ENCODE data around the gene EEF1AKMT1.

The EEF1AKMT1 gene

DNA sequence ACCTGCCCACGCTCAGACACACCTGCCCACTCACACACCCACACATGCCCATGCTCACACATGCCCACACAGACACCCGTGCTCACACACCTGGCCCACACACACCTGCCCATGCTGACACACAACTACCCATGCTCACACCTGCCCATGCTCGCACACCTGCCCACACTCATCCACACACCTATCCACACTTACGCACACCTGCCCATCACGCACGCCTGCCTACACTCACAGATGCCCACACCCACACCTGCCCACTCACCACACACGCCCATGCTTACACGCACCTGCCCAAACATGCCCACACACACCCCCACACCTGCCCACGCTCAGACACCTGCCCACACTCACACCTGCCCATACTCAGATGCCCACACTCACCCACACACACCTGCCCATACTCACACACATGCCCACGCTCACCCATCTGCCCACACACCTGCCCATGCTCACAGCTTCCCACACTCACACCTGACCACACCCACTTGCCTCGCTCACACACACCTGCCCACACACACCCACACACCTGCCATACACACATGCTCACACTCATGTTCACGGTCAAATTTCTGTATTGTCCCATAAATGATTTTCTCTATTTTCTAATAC is 54.7 kb downstream of the EEF1AKMT1 start:
- DNase-seq (ENCODE audit: low spot score) = no peak

GRCh38 chr13:20717581-20718542 is 55.9 kb downstream of the EEF1AKMT1 start:
- DNase-seq (ENCODE audit: low spot score) = no peak

- DNase-seq (ENCODE audit: low spot score) = no peak
Measured at GRCh38 chr13:20716951-20717350, 56.8 kb downstream of the EEF1AKMT1 start.

GRCh38 chr13:20715330-20715712 is 58.4 kb downstream of the EEF1AKMT1 start:
- DNase-seq (ENCODE audit: low spot score) = no peak

DNA sequence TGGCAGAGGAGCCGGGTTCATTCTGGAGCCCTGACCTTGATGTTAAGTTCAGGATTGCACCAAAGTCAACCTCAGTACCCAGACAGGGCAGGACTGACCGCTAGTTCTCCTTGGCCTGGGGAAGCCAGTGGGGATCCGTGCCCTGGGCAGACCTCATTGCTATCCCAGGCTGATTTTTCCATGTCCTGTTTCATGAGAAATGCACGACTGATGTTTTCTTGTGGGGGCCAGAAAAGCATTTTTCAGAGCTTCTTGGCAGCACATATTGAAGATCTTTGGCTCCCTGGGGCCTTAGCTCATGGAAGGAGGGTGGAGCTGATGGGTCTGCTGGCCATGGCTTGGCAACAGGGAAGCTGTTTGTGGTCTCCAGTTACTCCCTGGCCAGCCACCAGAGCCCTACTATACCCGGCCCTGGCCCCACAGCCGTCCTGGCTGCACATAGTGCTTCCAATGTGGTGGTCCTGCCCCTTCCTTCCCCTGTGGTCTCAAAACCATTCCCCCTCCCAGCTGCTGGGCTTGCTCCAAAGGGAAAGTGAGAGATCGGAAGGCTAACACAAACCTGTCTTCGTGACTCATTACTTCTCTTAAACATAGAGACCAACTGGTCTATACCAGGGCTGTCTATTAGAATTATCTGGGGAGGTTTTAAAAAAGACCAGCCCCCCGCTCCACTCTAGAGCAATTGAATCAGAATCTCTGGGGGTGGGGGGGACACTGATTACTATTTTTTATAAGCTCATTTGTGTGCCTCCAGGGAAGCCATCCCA is 59.0 kb downstream of the EEF1AKMT1 start:
- DNase-seq (ENCODE audit: low spot score) = no peak

DNA sequence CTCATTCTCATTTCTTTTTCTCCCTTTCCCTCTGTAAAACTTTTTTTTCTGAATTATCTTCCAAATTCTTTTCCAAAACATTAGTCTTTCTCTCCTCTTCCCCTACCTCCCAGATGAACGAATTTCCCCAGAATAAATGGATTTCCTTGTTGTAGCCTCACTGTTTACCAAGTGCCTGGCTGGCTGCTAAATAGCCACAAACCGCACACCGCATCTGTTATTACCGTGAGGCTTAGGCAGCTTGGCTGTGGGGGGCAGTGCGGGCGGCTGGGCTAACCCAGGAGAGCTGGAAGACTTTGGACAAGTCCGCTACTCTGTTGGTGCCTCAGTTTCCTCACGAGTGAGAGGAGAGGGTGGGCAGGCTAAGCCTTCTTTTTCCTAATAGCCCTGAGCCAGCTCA is 59.6 kb downstream of the EEF1AKMT1 start:
- DNase-seq (ENCODE audit: low spot score) = no peak

DNA sequence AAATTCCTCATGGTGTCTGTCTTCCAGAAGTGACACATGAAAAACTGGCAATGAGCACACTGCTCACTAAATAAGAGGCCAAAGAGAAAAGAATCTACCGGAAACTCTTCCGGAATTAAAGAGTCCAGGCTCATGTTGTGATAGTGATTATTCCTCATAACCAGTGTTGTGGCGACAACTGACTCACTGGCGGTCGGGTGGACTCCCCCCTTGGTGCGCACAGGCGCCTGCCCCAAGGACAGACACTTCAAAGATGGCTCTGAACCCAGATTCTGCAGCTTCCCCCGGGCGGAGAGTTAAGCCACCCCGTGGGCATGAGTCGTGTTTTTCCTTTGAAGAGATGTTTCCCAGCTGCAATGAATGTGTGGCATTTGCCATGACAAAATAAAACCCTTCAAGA is 60.0 kb downstream of the EEF1AKMT1 start:
- DNase-seq (ENCODE audit: low spot score) = no peak

DNA sequence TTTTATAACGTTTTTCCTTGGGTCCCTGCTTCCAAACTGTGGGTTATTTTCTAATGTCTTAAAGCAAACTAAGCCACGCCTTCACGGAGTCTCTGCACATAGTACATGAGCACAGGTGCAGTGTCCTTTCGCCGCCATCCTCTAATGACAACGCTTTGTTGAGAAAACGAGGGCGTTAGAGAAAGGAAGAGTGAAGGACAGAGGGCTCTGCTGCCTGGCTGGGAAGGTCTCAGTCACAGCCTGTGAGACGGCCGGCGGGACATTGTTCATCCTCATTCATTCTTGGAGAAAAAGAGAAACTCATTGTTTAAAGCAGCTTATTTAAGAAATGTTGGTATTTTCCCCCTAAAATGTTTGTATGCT is 60.8 kb downstream of the EEF1AKMT1 start:
- DNase-seq (ENCODE audit: low spot score) = no peak

- no peak for DNase-seq (ENCODE audit: low spot score)
Measured at GRCh38 chr13:20711301-20712044, 62.3 kb downstream of the EEF1AKMT1 start.

DNA sequence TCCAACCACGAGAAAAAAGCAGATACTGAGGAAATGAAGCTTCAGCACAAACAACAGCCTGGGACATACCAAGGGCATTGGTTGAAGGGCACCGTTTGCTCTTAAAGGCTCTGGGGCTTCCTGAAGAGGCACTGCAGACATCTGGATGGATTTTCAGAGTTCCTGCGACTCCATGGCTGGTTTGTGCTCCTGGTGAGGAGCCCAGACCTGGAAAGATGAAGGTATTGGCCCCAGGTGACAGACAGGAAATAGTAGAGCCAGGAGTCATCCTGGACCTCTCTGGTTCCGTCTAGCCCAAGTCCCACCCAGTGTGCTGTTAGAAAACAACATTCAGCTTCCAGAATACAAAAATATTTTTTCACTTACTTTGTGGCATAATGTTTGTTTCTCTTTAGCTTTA is 64.0 kb downstream of the EEF1AKMT1 start:
- DNase-seq (ENCODE audit: low spot score) = no peak

DNA sequence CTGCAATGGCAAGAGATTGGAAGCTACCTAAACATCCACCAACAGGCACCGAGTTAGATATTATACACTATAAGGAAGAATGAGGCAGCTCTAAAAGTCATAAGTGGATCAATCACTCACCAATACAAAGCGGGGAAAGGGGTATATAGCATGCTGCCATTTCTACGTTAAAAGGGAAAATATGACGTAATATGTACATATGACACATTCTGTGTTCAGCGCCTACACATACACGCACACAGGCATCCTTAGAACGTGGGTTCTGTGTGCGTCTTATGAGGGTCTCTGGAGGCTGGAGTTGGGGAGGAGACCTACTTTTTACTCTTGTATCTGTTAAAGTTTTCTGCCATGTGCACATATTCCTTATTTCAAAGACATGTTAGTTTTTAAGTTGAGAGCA is 64.4 kb downstream of the EEF1AKMT1 start:
- DNase-seq (ENCODE audit: low spot score) = no peak

- DNase-seq (ENCODE audit: low spot score) = no peak
Measured at GRCh38 chr13:20708216-20708615, 65.5 kb downstream of the EEF1AKMT1 start.

DNA sequence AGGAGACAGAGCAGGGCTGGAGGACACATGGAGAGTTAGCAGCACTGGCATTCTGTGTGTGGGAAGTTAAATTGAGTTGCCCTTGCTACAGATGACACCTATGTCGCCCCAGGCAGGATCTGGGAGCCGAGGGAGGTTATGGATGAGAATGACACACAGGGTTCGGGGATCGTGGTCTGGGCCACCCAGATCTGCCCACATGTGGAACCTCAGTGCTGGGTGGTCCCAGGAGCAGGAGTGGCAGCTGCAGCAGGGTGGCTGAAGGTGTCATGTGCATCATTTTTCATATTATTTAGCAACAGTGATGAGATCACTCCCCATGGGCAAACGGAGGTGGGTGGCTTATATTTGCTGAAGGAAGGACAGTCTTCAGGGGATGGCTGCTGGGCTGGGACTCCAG is 67.1 kb downstream of the EEF1AKMT1 start:
- no peak for DNase-seq (ENCODE audit: low spot score)

DNA sequence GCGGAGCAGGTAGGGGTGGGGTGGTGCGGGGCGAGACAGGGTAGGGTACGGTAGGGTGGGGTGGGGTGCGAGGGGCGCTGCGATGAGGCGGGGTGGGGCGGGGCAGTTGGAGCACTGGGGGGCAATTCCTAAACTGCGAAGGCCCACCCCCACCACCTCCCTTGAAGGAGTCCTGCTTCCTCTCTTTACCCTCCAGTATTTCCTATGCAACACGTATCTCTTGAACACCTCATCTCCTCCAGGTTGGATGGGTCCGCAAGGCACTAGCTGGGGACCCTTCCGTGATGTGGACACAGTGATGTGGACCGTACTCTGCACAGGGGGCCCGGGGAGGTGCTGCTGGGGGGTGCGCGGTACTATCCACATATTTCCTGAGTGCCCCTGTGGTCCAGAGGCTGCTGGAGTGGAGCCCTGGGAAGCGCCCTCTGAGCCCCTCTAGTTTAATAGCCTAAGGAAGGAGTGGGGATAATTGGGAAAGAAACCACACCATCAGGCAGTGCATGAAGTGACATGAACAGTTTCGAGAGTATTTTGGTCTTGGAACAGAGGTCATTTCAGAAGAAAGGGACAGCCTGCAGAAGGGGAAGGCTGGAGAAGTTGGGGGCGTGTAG is 69.2 kb downstream of the EEF1AKMT1 start:
- DNase-seq (ENCODE audit: low spot score) = no peak

GRCh38 chr13:20703780-20704458 is 69.8 kb downstream of the EEF1AKMT1 start:
- peak; percentile 89 for DNase-seq (ENCODE audit: low spot score)

- DNase-seq (ENCODE audit: low spot score) = peak; percentile 68
Measured at GRCh38 chr13:20702915-20703779, 70.6 kb downstream of the EEF1AKMT1 start, which contains the start of gene IL17D. TSS of gene IL17D (plus strand) at chr13:20703699. CDS start at chr13:20704002, 303 bp downstream.

DNA sequence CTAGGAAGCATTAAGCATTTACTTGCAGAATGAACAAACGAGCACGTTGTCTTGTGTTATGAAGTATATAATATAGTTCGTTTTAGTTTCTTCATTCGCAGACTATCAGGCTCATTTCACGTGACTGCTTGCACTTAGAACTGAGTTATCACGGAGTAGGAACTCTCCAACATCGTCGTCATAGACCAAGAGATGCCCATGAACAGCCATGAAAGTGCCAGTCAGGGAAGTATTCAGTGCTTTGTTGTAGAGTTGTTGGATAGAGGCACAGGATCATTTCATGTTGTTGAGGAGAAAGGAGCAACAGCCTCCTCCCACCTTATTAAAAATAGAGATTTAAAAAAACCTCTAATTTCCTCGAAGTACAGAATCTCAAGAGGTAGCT is 71.2 kb downstream of the EEF1AKMT1 start:
- no peak for DNase-seq (ENCODE audit: low spot score)

- no peak for DNase-seq (ENCODE audit: low spot score)
Measured at GRCh38 chr13:20701461-20701860, 72.3 kb downstream of the EEF1AKMT1 start.

GRCh38 chr13:20700288-20700687 is 73.5 kb downstream of the EEF1AKMT1 start:
- no peak for DNase-seq (ENCODE audit: low spot score)

DNA sequence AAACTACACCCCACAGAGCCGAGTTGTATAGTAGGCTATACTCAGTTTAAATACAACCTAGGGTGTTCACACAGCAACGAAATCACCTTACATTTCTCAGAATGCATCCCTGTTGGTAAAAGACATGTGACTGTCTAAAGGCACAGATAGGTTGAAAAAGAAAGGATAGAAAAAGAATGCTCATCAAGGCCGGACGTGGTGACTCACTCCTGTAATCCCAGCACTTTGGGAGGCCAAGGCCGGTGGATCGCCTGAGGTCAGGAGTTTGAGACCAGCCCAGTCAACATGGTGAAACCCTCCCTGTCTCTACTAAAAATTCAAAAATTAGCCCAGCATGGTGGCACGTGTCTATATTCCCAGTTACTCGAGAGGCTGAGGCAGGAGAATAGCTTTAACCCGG is 74.0 kb downstream of the EEF1AKMT1 start:
- no peak for DNase-seq (ENCODE audit: low spot score)

Data from HuH-7.5 (cell line).